ENCODE measurements around the gene TIMM8A. TPM values are rescaled to one million over a fixed set of nuclear protein-coding genes. Genes with fewer than 3 reads are reported as not detected.

TIMM8A gene
- total RNA-seq, 1 experiment from 2014 or later, result 24.9 TPM

GRCh38 chrX:101357166-101357795 lies 8.7 kb upstream of the TIMM8A start:
- Histone ChIP-seq H3K27ac (ENCODE audit: low read depth, low read length) (no peak overlapping the region), H3K4me3 (replicated peaks in 1 of 2; ENCODE audit: low read depth in 1 of 2, low read length in 2 of 2) (no peak overlapping the region), H4K20me1 (ENCODE audit: insufficient read depth) (no peaks in the 10 kb centered on the region), H2AFZ (ENCODE audit: low read depth, low read length, poor library complexity, severe bottlenecking) (peak overlapping the region; percentile 16), H3K9me2 (ENCODE audit: insufficient read depth) (no peaks in the 10 kb centered on the region), H3K9me3 (ENCODE audit: control insufficient read depth in 1 of 2, insufficient read depth in 1 of 2, low read depth in 1 of 2, low read length in 2 of 2) (no peaks in the 10 kb centered on the region), H3K9ac (ENCODE audit: low read length) (no peak overlapping the region), H3K4me2 (ENCODE audit: low read length) (peak overlapping the region; percentile 22), H3K27me3 (ENCODE audit: insufficient read depth, low read length) (no peaks in the 10 kb centered on the region), H3K36me3 (ENCODE audit: control insufficient read depth in 1 of 2, insufficient read depth in 2 of 2, low read length in 2 of 2) (no peaks in the 10 kb centered on the region), H3K4me1 (ENCODE audit: control insufficient read depth in 1 of 2, insufficient read depth in 2 of 2, low read length in 2 of 2) (peaks cover 0 to 3% of the 10 kb centered on the region in 2 experiments; a peak in 1 of 4 replicates), H3K79me2 (ENCODE audit: insufficient read depth, low read length) (no peaks in the 10 kb centered on the region)
- ATAC-seq (peak; percentile 94), DNase-seq (ENCODE audit: low read depth, low spot score) (peak; percentile 18)
- TF ChIP-seq POLR2A (IDR thresholded peaks at IDR 0.05; ENCODE audit: borderline replicate concordance, extremely low read depth, insufficient read depth, insufficient read length) (no peak), CTCF (IDR thresholded peaks at IDR 0.05 in 2 of 3, conservative IDR thresholded peaks at IDR 0.05 in 1 of 3; ENCODE audit: borderline replicate concordance in 1 of 3, insufficient read depth in 1 of 3, low read depth in 2 of 3, low read length in 2 of 3) (peak; percentile 12 to 46 (median 29); a peak in 3 of 6 replicates)
- ChIA-PET CTCF (no interaction called here), POLR2A (no interaction called here), RAD21 (ENCODE audit: low non-redundant PET in 1 of 2, low total read pairs in 2 of 2, uncharacterized antibody in 2 of 2, unreplicated experiment in 2 of 2) (no interaction called here)
- BruUV-seq (replicated peaks), result no TSS peak
- intact Hi-C loops (cut with micrococcal nuclease), result no loop called here

GRCh38 chrX:101349193-101349562 lies 636 bp upstream of the TIMM8A start:
- DNase-seq (ENCODE audit: low read depth, low spot score) (no peak), ATAC-seq (peak; percentile 9; the same call in 1 of the 2 replicates)
- peaks cover 0 to 17% of the 10 kb centered on the region in 2 experiments; a peak in 2 of 4 replicates for H3K36me3 ChIP-seq (ENCODE audit: control insufficient read depth in 1 of 2, insufficient read depth in 2 of 2, low read length in 2 of 2)
- no peaks in the 10 kb centered on the region for H3K9me2 ChIP-seq (ENCODE audit: insufficient read depth)
- H3K4me1 ChIP-seq (ENCODE audit: control insufficient read depth in 1 of 2, insufficient read depth in 2 of 2, low read length in 2 of 2), result peaks cover 2 to 18% of the 10 kb centered on the region in 2 experiments; a peak in 2 of 4 replicates
- H3K27me3 ChIP-seq (ENCODE audit: insufficient read depth, low read length), result no peaks in the 10 kb centered on the region
- peak overlapping the region; percentile 80 for H3K9ac ChIP-seq (ENCODE audit: low read length)
- peak overlapping the region; percentile 73 to 81 for H3K4me3 ChIP-seq (replicated peaks in 1 of 2; ENCODE audit: low read depth in 1 of 2, low read length in 2 of 2)
- H3K9me3 ChIP-seq (ENCODE audit: control insufficient read depth in 1 of 2, insufficient read depth in 1 of 2, low read depth in 1 of 2, low read length in 2 of 2), result no peaks in the 10 kb centered on the region
- TF ChIP-seq CBX3 (IDR thresholded peaks at IDR 0.05; ENCODE audit: low read depth), result no peak
- no peak for TF ChIP-seq JUND (IDR thresholded peaks at IDR 0.05)
- TF ChIP-seq SRF (IDR thresholded peaks at IDR 0.05; ENCODE audit: low read depth), result no peak
- TF ChIP-seq ZBTB33 (IDR thresholded peaks at IDR 0.05; ENCODE audit: extremely low read depth, insufficient replicate concordance, low read length), result no peak
- no peak for TF ChIP-seq ATF3 (IDR thresholded peaks at IDR 0.05)
- no peak for TF ChIP-seq SIN3A (IDR thresholded peaks at IDR 0.05; ENCODE audit: low read depth)
- TF ChIP-seq CTCF (IDR thresholded peaks at IDR 0.05 in 2 of 3, conservative IDR thresholded peaks at IDR 0.05 in 1 of 3; ENCODE audit: borderline replicate concordance in 1 of 3, insufficient read depth in 1 of 3, low read depth in 2 of 3, low read length in 2 of 3), result no peak
- TF ChIP-seq TCF7L2 (IDR thresholded peaks at IDR 0.05; ENCODE audit: borderline replicate concordance, extremely low read depth, insufficient read depth, insufficient read length), result no peak
- no peak for TF ChIP-seq MAX (IDR thresholded peaks at IDR 0.05)
- TSS peak; percentile 96 for BruUV-seq (replicated peaks)
- H4K20me1 ChIP-seq (ENCODE audit: insufficient read depth), result no peaks in the 10 kb centered on the region
- CTCF ChIA-PET, result no interaction called here
- peak overlapping the region; percentile 86 for H3K4me2 ChIP-seq (ENCODE audit: low read length)
- intact Hi-C loops (cut with micrococcal nuclease), result no loop called here
- H3K27ac ChIP-seq (ENCODE audit: low read depth, low read length), result peak overlapping the region; percentile 63
- RAD21 ChIA-PET (ENCODE audit: low non-redundant PET in 1 of 2, low total read pairs in 2 of 2, uncharacterized antibody in 2 of 2, unreplicated experiment in 2 of 2), result no interaction called here
- peaks cover 40% of the 10 kb centered on the region for H3K79me2 ChIP-seq (ENCODE audit: insufficient read depth, low read length)
- peak overlapping the region; percentile 68 for H2AFZ ChIP-seq (ENCODE audit: low read depth, low read length, poor library complexity, severe bottlenecking)
- POLR2A ChIA-PET, result interaction anchor here (2.9 kb wide), 1 partner anchor 41 kb away, joined by 17 read pairs; the partner anchor contains the start of gene RPL36A

Data from HCT116 (cell line).